Progenitor cell of endocrine pancreas (in vitro differentiated cells): ENCODE measurements around the gene JAK1. TPM values are rescaled to one million over a fixed set of nuclear protein-coding genes. Genes with fewer than 3 reads are reported as not detected.

Experiments used
- DNase-seq: peaks from one replicate; pipeline ENCODE4 v3.0.0; 2021; ENCODE audit warnings: low spot score; ENCODE audit not compliant: unreplicated experiment
- H3K27ac Mint-ChIP-seq: 2 replicates; pipeline ENCODE4 v1.8.0; 2021; ENCODE audit warnings: mild to moderate bottlenecking, moderate library complexity, mixed read lengths
- H3K27me3 Mint-ChIP-seq: 2 replicates; pipeline ENCODE4 v1.8.0; 2021; ENCODE audit warnings: mixed read lengths
- H3K36me3 Mint-ChIP-seq: 2 replicates; pipeline ENCODE4 v1.8.0; 2022; ENCODE audit warnings: mixed read lengths; ENCODE audit not compliant: insufficient read depth
- H3K4me1 Mint-ChIP-seq: 2 replicates; pipeline ENCODE4 v1.8.0; 2021; ENCODE audit warnings: low read depth, mixed read lengths
- H3K4me3 Mint-ChIP-seq: 2 replicates; pipeline ENCODE4 v1.8.0; 2021; ENCODE audit warnings: low read depth, mild to moderate bottlenecking, moderate library complexity, mixed read lengths
- H3K9me3 Mint-ChIP-seq: 2 replicates; pipeline ENCODE4 v1.8.0; 2021; ENCODE audit warnings: low read depth, mixed read lengths
- total RNA-seq: library from RNA; stranded (reverse); gene quantifications from 2 replicates; pipeline ENCODE4 v1.2.1, GENCODE V29; 2021
- TF ChIP-seq, protein P1 (sequence below): fragments of 200-600 bp; sonication (generic); IDR thresholded peaks from one replicate; pipeline ENCODE4 v1.5.0; 2021; ENCODE audit warnings: antibody characterized with exemption, mild to moderate bottlenecking; ENCODE audit not compliant: unreplicated experiment

JAK1 gene
- total RNA-seq, 1 donor from 2014 or later, result 32.5 TPM

DNA sequence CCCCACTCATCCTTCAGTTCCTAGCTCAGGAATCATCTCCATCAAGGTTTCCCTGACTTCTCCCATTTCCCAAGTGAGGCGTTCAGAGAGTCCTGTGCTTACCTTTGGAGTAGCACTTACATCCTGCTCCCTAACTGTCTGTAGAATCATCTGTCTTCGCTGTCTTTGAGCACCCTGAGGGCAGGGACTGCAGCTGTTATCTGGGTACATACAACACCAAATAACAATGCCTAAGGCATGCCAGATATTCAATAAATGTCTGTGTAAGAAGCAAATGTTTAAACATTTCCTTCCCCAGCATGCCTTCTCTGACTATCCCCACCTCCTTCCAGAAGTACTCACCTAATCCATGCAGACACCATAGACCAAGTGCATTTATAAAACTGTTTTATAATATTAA lies 65.4 kb downstream of the JAK1 start:
- H3K36me3 Mint-ChIP-seq, result no peaks in the 10 kb centered on the region
- TF ChIP-seq, protein P1, sequence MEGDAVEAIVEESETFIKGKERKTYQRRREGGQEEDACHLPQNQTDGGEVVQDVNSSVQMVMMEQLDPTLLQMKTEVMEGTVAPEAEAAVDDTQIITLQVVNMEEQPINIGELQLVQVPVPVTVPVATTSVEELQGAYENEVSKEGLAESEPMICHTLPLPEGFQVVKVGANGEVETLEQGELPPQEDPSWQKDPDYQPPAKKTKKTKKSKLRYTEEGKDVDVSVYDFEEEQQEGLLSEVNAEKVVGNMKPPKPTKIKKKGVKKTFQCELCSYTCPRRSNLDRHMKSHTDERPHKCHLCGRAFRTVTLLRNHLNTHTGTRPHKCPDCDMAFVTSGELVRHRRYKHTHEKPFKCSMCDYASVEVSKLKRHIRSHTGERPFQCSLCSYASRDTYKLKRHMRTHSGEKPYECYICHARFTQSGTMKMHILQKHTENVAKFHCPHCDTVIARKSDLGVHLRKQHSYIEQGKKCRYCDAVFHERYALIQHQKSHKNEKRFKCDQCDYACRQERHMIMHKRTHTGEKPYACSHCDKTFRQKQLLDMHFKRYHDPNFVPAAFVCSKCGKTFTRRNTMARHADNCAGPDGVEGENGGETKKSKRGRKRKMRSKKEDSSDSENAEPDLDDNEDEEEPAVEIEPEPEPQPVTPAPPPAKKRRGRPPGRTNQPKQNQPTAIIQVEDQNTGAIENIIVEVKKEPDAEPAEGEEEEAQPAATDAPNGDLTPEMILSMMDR, result no peak
- no peak overlapping the region for H3K27ac Mint-ChIP-seq
- no peak overlapping the region for H3K4me3 Mint-ChIP-seq
- DNase-seq, result no peak
- peaks cover 3% of the 10 kb centered on the region for H3K9me3 Mint-ChIP-seq
- peaks cover 21% of the 10 kb centered on the region for H3K4me1 Mint-ChIP-seq
- no peaks in the 10 kb centered on the region for H3K27me3 Mint-ChIP-seq

DNA sequence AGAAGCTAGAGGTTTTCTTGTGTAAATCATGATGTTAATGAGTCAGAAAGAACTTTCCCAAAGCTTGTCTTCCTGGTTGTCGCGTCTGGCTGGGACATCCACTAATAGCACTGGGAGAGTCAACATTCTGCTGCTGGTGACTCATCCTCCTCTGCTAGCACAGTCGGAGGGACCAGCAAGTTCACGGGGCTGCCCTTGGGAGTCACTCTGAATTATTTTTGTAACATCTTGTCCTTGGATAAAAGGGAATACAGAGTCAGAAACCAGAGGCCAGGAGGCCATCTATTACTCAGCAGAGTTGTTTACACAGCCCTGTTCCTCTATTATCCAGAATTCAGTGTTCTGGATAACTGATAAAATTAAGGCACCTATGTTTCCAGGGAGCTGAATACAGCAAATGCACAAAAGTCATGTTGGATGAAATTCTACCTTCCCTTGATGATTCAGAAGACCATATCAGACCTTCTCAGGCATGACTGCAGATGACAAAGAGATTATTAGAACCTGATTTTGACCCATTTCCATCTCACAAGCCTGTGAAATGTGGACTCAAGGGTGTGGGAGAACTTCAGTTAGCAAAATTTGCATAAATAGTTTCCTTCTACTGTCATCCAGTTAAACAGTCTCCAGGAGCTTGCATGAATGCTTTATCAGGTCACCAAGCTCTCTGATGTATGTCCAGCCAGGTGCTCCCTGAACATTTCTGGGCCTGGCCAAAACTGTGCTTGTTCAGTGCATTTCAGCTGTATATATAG lies 68.1 kb downstream of the JAK1 start:
- no peak for DNase-seq
- H3K27ac Mint-ChIP-seq, result peak overlapping the region; percentile 81
- H3K4me1 Mint-ChIP-seq, result peaks cover 19% of the 10 kb centered on the region
- no peak overlapping the region for H3K4me3 Mint-ChIP-seq
- H3K36me3 Mint-ChIP-seq, result no peaks in the 10 kb centered on the region
- peaks cover 3% of the 10 kb centered on the region for H3K9me3 Mint-ChIP-seq
- TF ChIP-seq, protein P1, result no peak
- peaks cover 2% of the 10 kb centered on the region for H3K27me3 Mint-ChIP-seq

DNA sequence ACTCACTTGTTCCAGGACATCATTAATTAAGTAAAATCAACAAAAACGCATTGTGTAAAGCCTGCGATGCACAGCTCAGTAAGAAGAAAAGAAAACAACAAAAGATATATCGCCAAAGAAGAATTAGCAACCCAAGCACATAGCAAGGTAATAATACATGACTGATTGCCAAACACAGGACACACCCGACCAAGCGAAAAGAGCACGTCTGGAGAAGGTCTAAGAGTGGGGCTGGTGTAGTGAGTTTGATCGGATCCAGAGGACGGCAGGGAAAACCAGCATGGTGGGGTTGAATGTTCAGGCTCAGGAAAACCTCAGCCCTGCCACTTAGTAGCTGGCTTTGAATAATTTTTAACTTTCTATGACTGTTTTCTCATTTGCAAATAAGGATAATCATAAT lies 69.8 kb downstream of the JAK1 start:
- Mint-ChIP-seq H3K27ac (peak overlapping the region; percentile 63), H3K4me3 (no peak overlapping the region), H3K9me3 (peaks cover 3% of the 10 kb centered on the region), H3K36me3 (no peaks in the 10 kb centered on the region), H3K27me3 (peaks cover 2% of the 10 kb centered on the region), H3K4me1 (peaks cover 19% of the 10 kb centered on the region)
- TF ChIP-seq, protein P1, result no peak
- no peak for DNase-seq

DNA sequence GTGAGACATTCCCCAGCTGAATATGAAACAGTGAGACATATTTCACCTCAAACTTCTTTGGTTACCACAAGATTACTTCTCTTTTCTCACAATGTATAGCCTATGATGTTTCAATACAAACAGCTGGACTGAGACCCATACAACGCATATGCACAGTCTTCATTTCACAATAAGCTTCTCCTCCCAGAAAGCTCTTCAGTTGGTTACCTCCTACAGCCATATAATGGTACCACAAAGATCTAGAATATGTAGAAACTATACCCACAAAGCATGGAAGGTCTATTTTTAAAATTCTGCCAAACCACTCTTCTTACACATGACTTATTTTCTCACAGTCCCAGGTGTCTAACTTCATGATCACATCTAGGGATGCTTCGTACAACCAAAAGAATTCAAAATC lies 70.8 kb downstream of the JAK1 start:
- H3K27ac Mint-ChIP-seq, result no peak overlapping the region
- no peak for DNase-seq
- H3K36me3 Mint-ChIP-seq, result no peaks in the 10 kb centered on the region
- H3K4me3 Mint-ChIP-seq, result no peak overlapping the region
- TF ChIP-seq, protein P1, result no peak
- H3K9me3 Mint-ChIP-seq, result peaks cover 3% of the 10 kb centered on the region
- peaks cover 2% of the 10 kb centered on the region for H3K27me3 Mint-ChIP-seq
- peaks cover 13% of the 10 kb centered on the region for H3K4me1 Mint-ChIP-seq

DNA sequence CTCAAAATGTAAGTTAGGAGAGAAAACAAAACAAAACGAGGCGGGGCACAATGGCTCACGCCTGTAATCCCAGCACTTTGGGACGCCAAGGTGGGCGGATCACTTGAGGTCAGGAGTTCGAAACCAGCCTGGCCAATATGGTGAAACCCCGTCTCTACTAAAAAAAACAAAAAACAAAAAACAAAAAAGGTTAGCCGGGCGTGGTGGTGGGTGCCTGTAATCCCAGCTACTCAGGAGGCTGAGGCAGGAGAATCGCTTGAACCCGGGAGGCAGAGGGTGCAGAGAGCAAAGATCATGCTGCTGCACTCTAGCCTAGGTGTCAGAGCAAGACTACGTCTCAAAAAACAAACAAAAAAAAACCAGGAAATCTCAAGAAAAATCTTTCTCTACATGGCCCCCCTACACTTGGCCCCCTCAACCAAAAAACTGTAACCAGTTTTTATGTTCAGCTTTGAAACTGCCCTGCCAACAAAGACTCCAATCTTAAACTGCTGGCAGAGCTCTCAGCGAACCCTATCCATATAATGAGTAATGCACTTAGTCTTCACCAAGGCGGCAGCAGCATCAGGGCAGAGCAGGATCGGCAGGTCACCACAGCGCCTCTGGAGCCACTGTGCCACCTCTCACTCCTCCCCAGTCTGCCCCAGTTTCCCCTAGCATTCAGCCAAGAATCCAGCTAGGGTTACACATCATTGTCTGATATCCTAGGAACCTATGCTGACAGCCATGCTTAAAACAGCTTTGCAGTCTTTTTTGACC lies 71.7 kb downstream of the JAK1 start:
- Mint-ChIP-seq H3K4me1 (peaks cover 13% of the 10 kb centered on the region), H3K27me3 (peaks cover 2% of the 10 kb centered on the region), H3K4me3 (no peak overlapping the region), H3K9me3 (peaks cover 3% of the 10 kb centered on the region), H3K27ac (no peak overlapping the region), H3K36me3 (no peaks in the 10 kb centered on the region)
- TF ChIP-seq, protein P1, result no peak
- no peak for DNase-seq
